CD8-positive, alpha-beta memory T cell (primary cell): ENCODE results near the gene C6orf47. TPM values are rescaled to one million over a fixed set of nuclear protein-coding genes. Genes with fewer than 3 reads are reported as not detected.

Source experiments
- CTCF ChIA-PET: fragments of 350-600 bp; sonication (Branson Sonifier 250); formaldehyde crosslinking; loops from one replicate; lab custom pipeline; 2021; ENCODE audit warnings: antibody characterized with exemption; lab: Charles Lee
- POLR2A ChIA-PET: fragments of 350-600 bp; sonication (Branson Sonifier 250); formaldehyde crosslinking; loops from one replicate; lab custom pipeline; 2021; ENCODE audit warnings: antibody characterized with exemption; lab: Charles Lee
- DNase-seq, 5 donors: peaks; one replicate each; pipeline versions ENCODE4 v3.0.0 to v3.0.0-alpha.2; 2020 to 2022; ENCODE audit warnings: mixed read lengths in 1 of 5
- H3K27ac ChIP-seq: one replicate; pipeline ENCODE4 v1.7.0; 2013; ENCODE audit warnings: low read depth, mild to moderate bottlenecking, low read length, moderate library complexity
- H3K27me3 ChIP-seq: 2 replicates; pipeline ENCODE4 v1.7.0; 2013; ENCODE audit warnings: low read length, mild to moderate bottlenecking; ENCODE audit not compliant: insufficient read depth, poor library complexity, severe bottlenecking
- H3K36me3 ChIP-seq: 2 replicates; pipeline ENCODE4 v1.7.0; 2013; ENCODE audit warnings: mild to moderate bottlenecking, low read length, moderate library complexity; ENCODE audit not compliant: insufficient read depth
- H3K4me1 ChIP-seq: 2 replicates; pipeline ENCODE4 v1.7.0; 2013; ENCODE audit warnings: mild to moderate bottlenecking, low read length, moderate library complexity; ENCODE audit not compliant: insufficient read depth
- H3K4me3 ChIP-seq: 2 replicates; pipeline ENCODE4 v1.7.0; 2013; ENCODE audit warnings: mild to moderate bottlenecking, low read length
- H3K9me3 ChIP-seq: 2 replicates; pipeline ENCODE4 v1.7.0; 2013; ENCODE audit warnings: mild to moderate bottlenecking, low read length
- H3K27ac Mint-ChIP-seq, 8 donors: one replicate each; pipeline ENCODE4 v1.8.0; 2020 to 2021; ENCODE audit warnings: mixed read lengths in 8 of 8, mild to moderate bottlenecking in 6 of 8, inconsistent platforms in 3 of 8, moderate library complexity in 3 of 8
- H3K27me3 Mint-ChIP-seq, 2 donors: one replicate each; pipeline ENCODE4 v1.8.0; 2020 to 2021; ENCODE audit warnings: mixed read lengths in 2 of 2, mild to moderate bottlenecking in 1 of 2, moderate library complexity in 1 of 2
- H3K36me3 Mint-ChIP-seq, 3 donors: one replicate each; pipeline ENCODE4 v1.8.0; 2020 to 2021; ENCODE audit warnings: mixed read lengths in 3 of 3, inconsistent platforms in 1 of 3, mild to moderate bottlenecking in 1 of 3
- H3K4me1 Mint-ChIP-seq, 3 donors: one replicate each; pipeline ENCODE4 v1.8.0; 2020 to 2021; ENCODE audit warnings: mixed read lengths in 3 of 3, inconsistent platforms in 1 of 3, mild to moderate bottlenecking in 1 of 3
- H3K4me3 Mint-ChIP-seq, 7 donors: one replicate each; pipeline ENCODE4 v1.8.0; 2020 to 2021; ENCODE audit warnings: mixed read lengths in 7 of 7, mild to moderate bottlenecking in 6 of 7, moderate library complexity in 4 of 7, inconsistent platforms in 2 of 7
- H3K9me3 Mint-ChIP-seq, 5 donors: one replicate each; pipeline ENCODE4 v1.8.0; 2020 to 2022; ENCODE audit warnings: mixed read lengths in 5 of 5, mild to moderate bottlenecking in 3 of 5, moderate library complexity in 2 of 5, inconsistent platforms in 1 of 5
- polyA plus RNA-seq: library from polyadenylated mRNA; unstranded; fragments of 300-500 nt; fragmentation: Illumina TruSeq; gene quantifications from one replicate; pipeline ENCODE4 v1.2.3, GENCODE V29; 2021
- total RNA-seq, 2 experiments: library from RNA; stranded (reverse); gene quantifications; one replicate each; pipeline ENCODE4 v1.2.3, GENCODE V29; 2021

Gene C6orf47
- total and polyA plus RNA-seq, 3 experiments from 2014 or later = 19.5 to 37.0 (median 20.0) TPM

- DNase-seq = no peak
- H3K36me3 Mint-ChIP-seq = peaks cover 9 to 91% (median 40%) of the 10 kb centered on the region in 3 donors
- Histone ChIP-seq H3K36me3 (peaks cover 80% of the 10 kb centered on the region), H3K27me3 (no peaks in the 10 kb centered on the region), H3K4me1 (no peaks in the 10 kb centered on the region), H3K9me3 (no peaks in the 10 kb centered on the region), H3K27ac (no peak overlapping the region), H3K4me3 (no peak overlapping the region)
- H3K9me3 Mint-ChIP-seq = no peaks in the 10 kb centered on the region
- POLR2A ChIA-PET = no interaction called here
- CTCF ChIA-PET = no interaction called here
- peaks cover under 1 to 13% (median under 1%) of the 10 kb centered on the region in 3 donors for H3K4me1 Mint-ChIP-seq
- peak overlapping the region in 1 of 8 donors; percentile 40 for H3K27ac Mint-ChIP-seq
- H3K27me3 Mint-ChIP-seq = no peaks in the 10 kb centered on the region
- H3K4me3 Mint-ChIP-seq = peak overlapping the region in 1 of 7 donors; percentile 49
Observed at GRCh38 chr6:31627690-31628287, 32.8 kb downstream of the C6orf47 start.

GRCh38 chr6:31626952-31627351, 33.6 kb downstream of the C6orf47 start:
- Histone ChIP-seq H3K36me3 (peaks cover 79% of the 10 kb centered on the region), H3K9me3 (no peaks in the 10 kb centered on the region), H3K4me1 (peaks cover 2% of the 10 kb centered on the region), H3K27ac (no peak overlapping the region), H3K4me3 (no peak overlapping the region), H3K27me3 (no peaks in the 10 kb centered on the region)
- peaks cover 9 to 21% (median 9%) of the 10 kb centered on the region in 3 donors for H3K4me1 Mint-ChIP-seq
- H3K4me3 Mint-ChIP-seq = no peak overlapping the region
- peaks cover 9 to 91% (median 40%) of the 10 kb centered on the region in 3 donors for H3K36me3 Mint-ChIP-seq
- peak overlapping the region in 2 of 8 donors; percentile 3 to 40 for H3K27ac Mint-ChIP-seq
- no peak for DNase-seq
- POLR2A ChIA-PET = no interaction called here
- H3K9me3 Mint-ChIP-seq = no peaks in the 10 kb centered on the region
- no peaks in the 10 kb centered on the region for H3K27me3 Mint-ChIP-seq
- CTCF ChIA-PET = no interaction called here

- no peaks in the 10 kb centered on the region for H3K9me3 ChIP-seq
- peaks cover 57% of the 10 kb centered on the region for H3K36me3 ChIP-seq
- no peak overlapping the region for H3K27ac ChIP-seq
- peaks cover 4 to 69% (median 33%) of the 10 kb centered on the region in 3 donors for H3K36me3 Mint-ChIP-seq
- peaks cover 17% of the 10 kb centered on the region for H3K4me1 ChIP-seq
- DNase-seq = no peak
- peak overlapping the region in 3 of 8 donors; percentile 9 to 54 (median 26) for H3K27ac Mint-ChIP-seq
- H3K27me3 ChIP-seq = no peaks in the 10 kb centered on the region
- ChIA-PET CTCF (no interaction called here), POLR2A (no interaction called here)
- H3K4me1 Mint-ChIP-seq = peaks cover 22 to 42% (median 23%) of the 10 kb centered on the region in 3 donors
- H3K4me3 ChIP-seq = no peak overlapping the region
- H3K4me3 Mint-ChIP-seq = no peak overlapping the region
- no peaks in the 10 kb centered on the region for H3K9me3 Mint-ChIP-seq
- H3K27me3 Mint-ChIP-seq = no peaks in the 10 kb centered on the region
Observed at GRCh38 chr6:31624070-31624469, 36.5 kb downstream of the C6orf47 start.

DNA sequence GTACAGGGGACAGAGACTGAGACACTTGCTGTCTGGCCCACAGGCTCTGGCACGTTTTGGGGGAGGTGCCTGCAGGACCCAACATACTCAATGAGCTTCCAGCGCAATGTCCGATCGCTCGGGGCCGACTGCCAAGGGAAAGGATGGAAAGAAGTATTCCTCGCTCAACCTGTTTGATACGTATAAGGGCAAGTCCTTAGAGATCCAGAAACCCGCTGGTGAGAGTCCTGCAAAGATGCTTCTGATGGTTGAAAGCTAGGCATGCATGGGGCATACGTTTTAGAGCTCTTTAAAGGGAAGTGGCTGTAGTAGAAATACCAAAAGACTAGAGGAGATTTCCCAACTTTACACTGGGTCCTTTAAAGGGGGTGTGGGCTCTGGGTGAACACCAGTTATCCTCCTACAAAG, 37.9 kb downstream of the C6orf47 start:
- no peak overlapping the region for H3K4me3 ChIP-seq
- no peaks in the 10 kb centered on the region for H3K9me3 Mint-ChIP-seq
- peak overlapping the region in 7 of 8 donors; percentile 39 to 99 (median 95) for H3K27ac Mint-ChIP-seq
- H3K36me3 Mint-ChIP-seq = peaks cover 4 to 57% (median 26%) of the 10 kb centered on the region in 3 donors
- H3K27me3 Mint-ChIP-seq = no peaks in the 10 kb centered on the region
- H3K36me3 ChIP-seq = peaks cover 44% of the 10 kb centered on the region
- no peaks in the 10 kb centered on the region for H3K9me3 ChIP-seq
- H3K4me1 ChIP-seq = peaks cover 17% of the 10 kb centered on the region
- ChIA-PET POLR2A (interaction anchor here (0.6 to 0.8 kb wide), 3 partner anchors 17 to 38 kb away, joined by 3 to 9 read pairs (median 3); partner anchors contain the start of gene C6orf47), CTCF (interaction anchor here (0.9 to 2.4 kb wide), 5 partner anchors 11 to 72 kb away, joined by 3 to 15 read pairs (median 4); partner anchors contain the start of gene BAG6)
- no peak overlapping the region for H3K27ac ChIP-seq
- H3K4me3 Mint-ChIP-seq = peak overlapping the region in 4 of 7 donors; percentile 33 to 91 (median 75)
- peaks cover 22 to 41% (median 26%) of the 10 kb centered on the region in 3 donors for H3K4me1 Mint-ChIP-seq
- DNase-seq = no peak
- no peaks in the 10 kb centered on the region for H3K27me3 ChIP-seq

DNA sequence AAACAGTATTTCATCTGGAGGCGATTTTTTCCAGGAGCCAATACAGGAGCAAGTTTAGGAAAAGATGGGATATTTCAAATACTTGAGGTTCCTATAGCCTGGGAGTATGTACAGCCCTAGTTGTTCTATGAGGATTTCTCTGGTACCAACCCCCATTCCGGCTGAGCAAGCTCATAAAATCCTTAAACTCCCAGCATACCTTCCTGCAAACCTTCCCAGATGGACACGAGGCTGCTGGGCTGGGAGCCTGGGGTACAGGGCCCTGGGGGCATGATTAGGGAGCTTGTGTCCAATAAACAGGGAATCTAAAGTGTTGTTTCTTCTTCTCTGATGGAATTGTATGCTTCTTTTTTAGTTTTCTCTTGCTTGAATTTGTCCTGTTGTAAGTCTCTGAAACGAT, 38.6 kb downstream of the C6orf47 start:
- peaks cover 0 to 50% (median 22%) of the 10 kb centered on the region in 3 donors for H3K36me3 Mint-ChIP-seq
- no peak overlapping the region for H3K4me3 ChIP-seq
- DNase-seq = no peak
- peak overlapping the region; percentile 90 to 99 (median 96) for H3K27ac Mint-ChIP-seq
- no peaks in the 10 kb centered on the region for H3K27me3 Mint-ChIP-seq
- CTCF ChIA-PET = interaction anchor here (1.4 to 2.4 kb wide), 4 partner anchors 12 to 71 kb away, joined by 4 to 15 read pairs (median 6); partner anchors contain the start of gene BAG6
- H3K36me3 ChIP-seq = peaks cover 37% of the 10 kb centered on the region
- POLR2A ChIA-PET = interaction anchor here (0.6 to 1.5 kb wide), 5 partner anchors 25 to 115 kb away, joined by 3 to 9 read pairs (median 5); partner anchors contain the start of gene BAG6
- peak overlapping the region; percentile 99 for H3K27ac ChIP-seq
- H3K9me3 ChIP-seq = no peaks in the 10 kb centered on the region
- peak overlapping the region; percentile 90 to 95 (median 91) for H3K4me3 Mint-ChIP-seq
- H3K27me3 ChIP-seq = no peaks in the 10 kb centered on the region
- H3K4me1 Mint-ChIP-seq = peaks cover 23 to 36% (median 27%) of the 10 kb centered on the region in 3 donors
- H3K9me3 Mint-ChIP-seq = no peaks in the 10 kb centered on the region
- peaks cover 17% of the 10 kb centered on the region for H3K4me1 ChIP-seq

DNA sequence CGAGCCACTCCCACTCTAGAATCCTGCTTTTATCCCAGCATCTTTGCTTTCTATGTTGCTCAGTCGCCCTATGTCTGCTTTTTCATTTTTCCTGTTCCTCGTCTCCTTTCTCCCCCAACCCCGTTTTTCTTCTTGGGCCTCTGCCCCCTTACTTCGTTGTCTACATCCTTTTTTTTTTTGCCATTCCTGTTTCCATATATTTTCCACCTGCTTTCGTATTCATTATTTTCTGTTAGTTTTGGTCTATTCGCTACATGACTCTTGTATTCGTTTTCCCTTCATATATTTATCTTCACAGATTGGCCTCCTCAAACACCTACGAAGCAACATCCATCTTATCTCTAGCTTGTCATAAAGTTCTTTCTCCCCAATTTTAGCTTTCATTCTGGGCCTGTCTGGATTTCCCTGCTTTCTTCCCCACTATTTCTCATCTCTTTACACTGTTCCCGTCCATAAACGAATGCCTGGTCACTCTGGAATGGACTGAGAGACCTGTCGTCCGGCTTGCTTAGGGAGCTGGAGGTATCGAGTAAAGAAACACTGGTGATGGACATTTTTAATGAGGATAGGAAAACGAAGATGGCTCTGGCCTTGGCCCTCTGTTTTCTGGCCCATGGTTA, 39.1 kb downstream of the C6orf47 start:
- Mint-ChIP-seq H3K4me1 (peaks cover 27 to 42% (median 32%) of the 10 kb centered on the region in 3 donors), H3K36me3 (peaks cover 0 to 46% (median 20%) of the 10 kb centered on the region in 3 donors), H3K27ac (peak overlapping the region; percentile 90 to 99 (median 96)), H3K9me3 (no peaks in the 10 kb centered on the region), H3K4me3 (peak overlapping the region; percentile 90 to 95 (median 91)), H3K27me3 (no peaks in the 10 kb centered on the region)
- DNase-seq = no peak
- Histone ChIP-seq H3K27me3 (no peaks in the 10 kb centered on the region), H3K4me1 (peaks cover 23% of the 10 kb centered on the region), H3K4me3 (peak overlapping the region; percentile 85), H3K9me3 (no peaks in the 10 kb centered on the region), H3K27ac (peak overlapping the region; percentile 99), H3K36me3 (peaks cover 31% of the 10 kb centered on the region)
- ChIA-PET POLR2A (interaction anchor here (0.6 to 1.5 kb wide), 5 partner anchors 24 to 115 kb away, joined by 3 to 9 read pairs (median 5); partner anchors contain the start of gene BAG6), CTCF (interaction anchor here (1.1 to 2.4 kb wide), 5 partner anchors 12 to 80 kb away, joined by 3 to 15 read pairs (median 4); partner anchors contain the start of gene BAG6)

DNA sequence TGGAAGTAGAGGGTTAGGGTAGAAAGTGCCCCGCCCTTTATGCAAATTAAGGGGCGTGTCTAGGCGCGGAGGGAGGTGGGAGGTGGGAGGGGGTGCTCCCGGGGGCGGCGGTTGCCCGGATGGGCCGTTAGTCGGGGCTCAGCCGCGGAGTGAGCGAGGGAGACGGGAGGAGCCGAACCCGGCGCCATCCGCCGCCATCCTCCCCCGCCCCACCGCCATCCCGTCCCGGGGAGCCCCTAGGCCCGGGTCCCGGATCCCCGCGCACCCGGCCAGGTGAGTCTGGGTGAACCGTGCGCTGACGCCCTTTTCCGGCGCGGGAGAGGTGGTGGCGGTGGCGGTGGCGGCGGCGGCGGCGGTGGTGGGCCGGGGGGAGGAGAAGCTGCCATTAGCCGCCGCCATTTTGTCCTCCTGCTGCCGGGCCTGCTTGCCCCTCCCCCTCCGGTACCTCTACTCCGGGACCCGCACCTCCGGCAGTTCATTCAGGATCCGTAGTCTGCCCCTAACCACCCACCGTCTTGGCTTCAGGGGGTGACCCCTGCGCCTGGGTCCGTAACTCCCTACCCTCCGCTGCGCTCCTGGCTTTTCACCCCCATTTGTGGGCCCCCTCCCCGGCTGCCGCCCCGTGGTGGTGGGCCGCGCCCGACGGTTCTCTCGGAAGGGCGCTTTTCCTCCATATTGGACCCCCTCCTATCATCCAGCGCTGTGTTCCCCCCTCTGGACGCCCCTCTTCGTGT, 39.8 kb downstream of the C6orf47 start, which contains the start of gene PRRC2A:
PRRC2A (plus strand) TSS at position 130 of the 734 bp plus-strand sequence. CDS start 2,075 bp downstream, outside the sequence.
- peak within 1 kb of the TSS; percentile 90 to 95 (median 91) for H3K4me3 Mint-ChIP-seq

More for the DNA sequence above, 39.8 kb downstream of the C6orf47 start, which contains the start of gene PRRC2A:
- H3K27me3 Mint-ChIP-seq = peaks cover 0 to 1% of the 10 kb centered on the region in 2 donors
- DNase-seq = peak in 2 of 5 donors; percentile 81 to 93
- H3K4me1 Mint-ChIP-seq = peaks cover 32 to 49% (median 39%) of the 10 kb centered on the region in 3 donors
- Histone ChIP-seq H3K4me3 (peak within 1 kb of the TSS; percentile 92), H3K4me1 (peaks cover 30% of the 10 kb centered on the region), H3K36me3 (peaks cover 26% of the 10 kb centered on the region), H3K9me3 (no peaks in the 10 kb centered on the region), H3K27me3 (no peaks in the 10 kb centered on the region), H3K27ac (peak within 1 kb of the TSS; percentile 99)
- H3K27ac Mint-ChIP-seq = peak within 1 kb of the TSS; percentile 94 to 100 (median 98)
- H3K36me3 Mint-ChIP-seq = peaks cover 0 to 39% (median 16%) of the 10 kb centered on the region in 3 donors
- POLR2A ChIA-PET = interaction anchor here (0.7 to 1.5 kb wide), 8 partner anchors 24 to 1833 kb away, joined by 3 to 10 read pairs (median 4); partner anchors contain the start of genes BAG6 and GPANK1
- CTCF ChIA-PET = interaction anchor here (0.7 to 2.4 kb wide), 7 partner anchors 23 to 202 kb away, joined by 3 to 15 read pairs (median 3); partner anchors contain the start of genes DDX39B and LST1
- no peaks in the 10 kb centered on the region for H3K9me3 Mint-ChIP-seq
